ENCODE data around the gene RAD50.
"Not testable (repeated sequence)": the region's sequence is repeated elsewhere in the genome, so short reads cannot be mapped to it uniquely, and the experiment has no call there.

- TF ChIP-seq CTCF, POLR2AphosphoS5 (IDR thresholded peaks at IDR 0.05): not testable (repeated sequence)
Measured at GRCh38 chr5:132513618-132514336, 43.0 kb upstream of the RAD50 start.
